NCI-H1092 treated with DMSO at 0.1 percent for 48 hours (cell line): ENCODE measurements around the gene GUCY2F.

Experiments
- DNase-seq: peaks from one replicate; lab custom pipeline; 2025; lab: John Stamatoyannopoulos, UW

GUCY2F gene

GRCh38 chrX:109481986-109482385 is at the start of gene GUCY2F:
TSS of gene GUCY2F (minus strand) at chrX:109482086. CDS start at chrX:109475936, 6,150 bp downstream.
- no peak for DNase-seq

DNA sequence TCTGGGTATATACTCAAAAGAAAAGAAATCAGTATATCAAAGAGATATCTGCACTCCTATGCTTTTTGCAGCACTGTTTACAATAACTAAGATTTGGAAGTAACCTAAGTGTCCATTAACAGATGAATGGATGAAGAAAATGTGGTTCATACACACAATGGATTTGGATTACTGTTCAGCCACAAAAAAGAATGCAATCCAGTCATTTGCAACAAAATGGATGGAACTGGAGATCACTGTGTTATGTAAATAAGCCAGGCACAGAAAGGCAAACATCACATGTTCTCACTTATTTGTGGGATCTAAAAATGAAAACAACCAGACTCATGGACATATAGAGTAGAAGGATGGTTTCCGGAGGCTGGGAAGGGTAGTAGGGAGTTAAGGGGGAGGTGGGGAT is 37.1 kb upstream of the GUCY2F start:
- no peak for DNase-seq

GRCh38 chrX:109511113-109511512 is 29.2 kb upstream of the GUCY2F start:
- no peak for DNase-seq

DNA sequence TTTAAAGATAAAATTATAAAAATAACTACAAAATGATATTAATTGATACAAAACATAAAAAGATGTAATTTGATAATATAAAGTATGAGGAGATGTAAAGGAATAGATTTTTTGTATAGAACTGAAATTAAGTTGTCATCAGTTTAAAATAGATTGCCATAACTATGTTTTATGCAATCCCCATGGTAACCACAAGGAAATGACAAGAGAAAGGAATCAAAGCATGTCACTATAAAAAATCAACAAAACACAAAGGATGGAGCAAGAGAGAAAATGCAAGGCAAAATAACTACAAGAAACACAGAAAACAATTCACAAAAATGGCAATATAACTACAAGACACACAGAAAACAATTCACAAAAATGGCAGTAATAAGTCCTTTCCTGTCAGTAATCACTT is 27.0 kb upstream of the GUCY2F start:
- no peak for DNase-seq

- DNase-seq, result no peak
Observed at GRCh38 chrX:109501176-109501575, 19.3 kb upstream of the GUCY2F start.

DNA sequence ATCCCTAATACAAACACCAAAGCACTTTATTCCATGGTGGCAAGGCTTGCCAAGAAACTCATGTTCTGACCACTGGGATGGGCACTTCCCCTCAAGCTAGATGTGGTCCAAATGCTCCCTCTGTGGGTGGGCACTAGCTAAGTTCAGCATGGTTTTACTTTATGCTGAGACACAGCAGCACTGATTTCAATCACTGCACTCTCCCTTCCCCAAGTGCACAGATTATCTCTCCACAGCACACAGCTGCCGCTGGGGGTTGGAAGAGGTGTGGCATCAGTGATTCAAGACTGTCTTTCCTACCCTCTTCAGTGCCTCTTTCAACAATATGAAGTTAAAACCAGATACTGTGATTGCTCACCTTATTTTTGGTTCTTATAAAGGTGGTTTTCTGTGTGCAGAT is 16.5 kb upstream of the GUCY2F start:
- DNase-seq, result no peak

GRCh38 chrX:109489174-109489573 is 7.3 kb upstream of the GUCY2F start:
- no peak for DNase-seq

GRCh38 chrX:109487640-109488039 is 5.8 kb upstream of the GUCY2F start:
- no peak for DNase-seq

GRCh38 chrX:109485470-109486340 is 3.8 kb upstream of the GUCY2F start:
- peak; percentile 65 for DNase-seq

DNA sequence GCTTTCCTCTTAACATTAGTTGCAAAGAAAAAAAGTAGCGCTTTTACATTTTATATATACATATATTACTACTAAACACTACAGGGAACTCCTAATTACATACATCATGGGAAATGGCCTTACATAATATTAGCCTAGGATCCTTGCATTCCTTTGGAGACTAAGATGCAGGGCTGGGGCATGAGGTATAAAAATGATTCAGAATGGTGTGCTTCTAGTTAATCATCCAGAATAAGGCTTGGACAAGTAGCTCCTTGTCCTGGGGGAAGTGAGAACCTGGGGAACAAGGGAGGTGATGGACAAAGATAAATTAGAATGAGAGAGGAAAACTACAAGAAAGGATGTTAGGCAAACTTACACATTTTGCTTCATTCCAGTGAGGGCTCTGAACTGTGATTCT is 3.0 kb upstream of the GUCY2F start:
- DNase-seq, result no peak

- DNase-seq, result peak; percentile 46
Observed at GRCh38 chrX:109475174-109475891, 6.6 kb downstream of the GUCY2F start.

DNA sequence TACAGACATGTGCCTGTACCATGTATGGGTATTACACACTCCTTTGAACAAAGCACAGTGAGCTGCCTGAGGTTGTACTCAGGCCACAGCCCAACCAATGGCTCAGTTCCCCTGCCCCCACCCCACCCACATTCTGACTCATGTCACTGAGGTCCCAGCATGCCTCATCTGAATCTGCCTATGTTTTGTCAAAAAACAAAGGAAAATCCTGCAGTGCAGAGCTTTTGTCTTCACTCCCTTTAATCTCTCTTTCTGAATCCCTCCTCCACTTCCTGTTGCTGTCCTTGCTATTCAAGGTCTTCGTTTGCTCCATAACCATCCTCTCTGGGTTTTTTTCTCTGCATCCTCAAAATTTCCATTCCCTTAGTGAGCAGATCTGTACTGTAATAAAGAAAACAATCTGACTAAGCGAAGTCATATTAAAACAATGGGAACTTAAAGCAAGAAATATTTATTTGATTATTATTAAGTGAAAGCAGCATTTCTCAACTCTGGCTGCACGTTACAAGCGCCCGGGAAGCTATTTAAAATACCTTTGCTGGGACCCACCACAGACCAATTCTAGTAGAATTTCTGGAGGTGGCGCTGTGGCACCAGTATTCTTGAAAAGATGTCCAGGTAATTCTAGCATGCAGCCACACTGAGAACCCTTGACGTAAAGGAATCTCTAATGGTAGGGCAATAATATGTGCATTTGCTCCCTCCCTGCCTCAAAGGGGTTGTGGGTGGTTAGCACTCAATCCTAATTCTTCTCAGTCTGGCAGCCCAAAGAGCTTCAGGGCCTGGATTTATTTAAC is 8.7 kb downstream of the GUCY2F start:
- DNase-seq, result no peak

GRCh38 chrX:109464231-109464630 is 17.7 kb downstream of the GUCY2F start:
- no peak for DNase-seq

DNA sequence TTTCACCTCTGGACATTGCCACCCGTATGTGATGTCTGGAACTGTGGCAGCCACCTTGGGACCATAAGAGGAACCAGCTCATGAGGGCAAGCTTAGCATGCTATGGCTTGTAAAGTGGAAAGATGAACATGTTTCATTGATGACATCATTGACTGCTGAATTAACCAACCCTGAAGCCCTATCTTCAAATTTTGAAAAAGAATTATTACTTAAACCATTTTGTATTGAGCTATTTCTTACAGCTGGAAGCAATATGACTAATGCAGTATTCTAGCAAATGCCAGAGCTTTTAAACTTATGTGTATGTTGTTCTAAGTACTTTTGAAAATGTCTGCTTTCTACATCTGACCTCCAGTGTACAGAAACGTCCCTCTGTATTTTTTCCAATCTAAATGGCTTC is 18.1 kb downstream of the GUCY2F start:
- DNase-seq, result no peak

- no peak for DNase-seq
Observed at GRCh38 chrX:109448282-109448938, 33.5 kb downstream of the GUCY2F start.

DNA sequence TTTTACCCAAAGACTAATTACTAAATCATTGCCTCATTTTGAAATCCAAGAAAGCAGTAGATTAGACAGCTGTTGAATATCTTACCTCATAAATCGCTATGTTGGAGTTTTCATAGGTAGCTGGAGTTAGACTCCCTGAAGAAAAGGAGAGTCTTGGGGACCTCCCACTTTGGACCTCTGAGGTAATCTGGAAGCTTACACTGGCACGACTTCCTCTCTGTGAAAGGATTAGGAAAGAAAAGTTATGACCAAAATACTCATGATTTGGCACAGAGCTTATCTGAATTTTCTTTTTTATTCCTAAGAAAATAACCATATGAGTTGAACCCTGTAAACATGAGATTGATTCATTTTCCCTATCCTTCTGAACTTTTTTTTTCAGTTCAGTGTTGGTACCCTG is 40.6 kb downstream of the GUCY2F start:
- no peak for DNase-seq

GRCh38 chrX:109440475-109440874 is 41.4 kb downstream of the GUCY2F start:
- DNase-seq, result no peak

DNA sequence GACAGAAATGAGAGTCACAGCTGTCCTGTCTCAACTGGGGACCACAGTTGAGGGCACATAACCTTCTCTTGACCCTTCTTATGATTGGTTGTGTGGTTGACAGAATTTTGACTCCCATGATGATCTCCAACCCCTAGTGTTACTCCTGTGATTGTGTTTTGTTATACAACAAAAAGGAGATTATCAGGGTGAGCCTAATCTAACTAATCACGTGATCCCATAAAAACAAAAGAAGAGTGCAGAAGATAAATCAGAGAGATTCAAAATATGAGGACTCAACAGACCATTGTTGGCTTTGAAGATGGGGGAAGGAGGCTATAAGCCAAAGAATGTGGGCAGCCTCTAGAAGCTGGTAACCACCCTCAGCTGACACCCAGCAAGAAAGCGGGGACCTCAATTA is 72.7 kb downstream of the GUCY2F start:
- no peak for DNase-seq

- no peak for DNase-seq
Observed at GRCh38 chrX:109403922-109404321, 78.0 kb downstream of the GUCY2F start.

- DNase-seq, result no peak
Observed at GRCh38 chrX:109399831-109400230, 82.1 kb downstream of the GUCY2F start.

- no peak for DNase-seq
Observed at GRCh38 chrX:109398833-109399232, 83.1 kb downstream of the GUCY2F start.

GRCh38 chrX:109398061-109398460 is 83.8 kb downstream of the GUCY2F start:
- DNase-seq, result no peak
